ENCODE measurements around the gene OR11A1. TPM values are rescaled to one million over a fixed set of nuclear protein-coding genes. Genes with fewer than 3 reads are reported as not detected.

Gene OR11A1
- total RNA-seq, 2 experiments from 2014 or later: not detected

- DNase-seq (no peak), ATAC-seq (no peak)
- Mint-ChIP-seq H3K27me3 (peaks cover 16% of the 10 kb centered on the region), H3K9me3 (no peaks in the 10 kb centered on the region), H3K4me1 (ENCODE audit: low read depth) (no peaks in the 10 kb centered on the region), H3K4me3 (no peak overlapping the region), H3K27ac (no peak overlapping the region), H3K36me3 (ENCODE audit: low read depth) (no peaks in the 10 kb centered on the region)
- TF ChIP-seq CTCF (IDR thresholded peaks at IDR 0.05): no peak
- CTCF ChIA-PET: no interaction called here
- POLR2A ChIA-PET: interaction anchor here (1.1 kb wide), 1 partner anchor 9 kb away, joined by 4 read pairs; no protein-coding TSS in a partner anchor
- intact Hi-C loops (cut with micrococcal nuclease): no loop called here
Observed at GRCh38 chr6:29486577-29486976, 29.7 kb upstream of the OR11A1 start.

- Mint-ChIP-seq H3K36me3 (ENCODE audit: low read depth) (no peaks in the 10 kb centered on the region), H3K27ac (no peak overlapping the region), H3K27me3 (peaks cover 9% of the 10 kb centered on the region), H3K9me3 (no peaks in the 10 kb centered on the region), H3K4me3 (no peak overlapping the region), H3K4me1 (ENCODE audit: low read depth) (no peaks in the 10 kb centered on the region)
- ChIA-PET POLR2A (no interaction called here), CTCF (no interaction called here)
- DNase-seq (no peak), ATAC-seq (no peak)
- no peak for TF ChIP-seq CTCF (IDR thresholded peaks at IDR 0.05)
- intact Hi-C loops (cut with micrococcal nuclease): no loop called here
Observed at GRCh38 chr6:29483735-29484134, 26.9 kb upstream of the OR11A1 start.

- POLR2A ChIA-PET: no interaction called here
Observed at GRCh38 chr6:29483186-29483585, 26.3 kb upstream of the OR11A1 start.

GRCh38 chr6:29479560-29479959 is 22.7 kb upstream of the OR11A1 start:
- TF ChIP-seq CTCF (IDR thresholded peaks at IDR 0.05): no peak
- DNase-seq (no peak), ATAC-seq (no peak)
- Mint-ChIP-seq H3K9me3 (no peaks in the 10 kb centered on the region), H3K36me3 (ENCODE audit: low read depth) (no peaks in the 10 kb centered on the region), H3K27ac (no peak overlapping the region), H3K4me1 (ENCODE audit: low read depth) (no peaks in the 10 kb centered on the region), H3K4me3 (no peak overlapping the region), H3K27me3 (peaks cover 1% of the 10 kb centered on the region)
- POLR2A ChIA-PET: no interaction called here
- CTCF ChIA-PET: interaction anchor here (1.6 kb wide), 1 partner anchor 174 kb away, joined by 3 read pairs; no protein-coding TSS in a partner anchor
- intact Hi-C loops (cut with micrococcal nuclease): no loop called here

More at GRCh38 chr6:29483186-29483585, 26.3 kb upstream of the OR11A1 start:
- H3K36me3 Mint-ChIP-seq (ENCODE audit: low read depth): no peaks in the 10 kb centered on the region
- no peak for TF ChIP-seq CTCF (IDR thresholded peaks at IDR 0.05)
- ATAC-seq (no peak), DNase-seq (no peak)
- H3K27ac Mint-ChIP-seq: no peak overlapping the region
- no peak overlapping the region for H3K4me3 Mint-ChIP-seq
- no peaks in the 10 kb centered on the region for H3K9me3 Mint-ChIP-seq
- CTCF ChIA-PET: no interaction called here
- no peaks in the 10 kb centered on the region for H3K4me1 Mint-ChIP-seq (ENCODE audit: low read depth)
- intact Hi-C loops (cut with micrococcal nuclease): no loop called here
- peaks cover 7% of the 10 kb centered on the region for H3K27me3 Mint-ChIP-seq

- DNase-seq: no peak
- Mint-ChIP-seq H3K27ac (no peak overlapping the region), H3K4me1 (ENCODE audit: low read depth) (no peaks in the 10 kb centered on the region), H3K36me3 (ENCODE audit: low read depth) (no peaks in the 10 kb centered on the region), H3K27me3 (peaks cover 1% of the 10 kb centered on the region), H3K9me3 (no peaks in the 10 kb centered on the region), H3K4me3 (no peak overlapping the region)
- no peak for TF ChIP-seq CTCF (IDR thresholded peaks at IDR 0.05)
- intact Hi-C loops (cut with micrococcal nuclease): no loop called here
- ChIA-PET CTCF (interaction anchor here (1.6 kb wide), 1 partner anchor 174 kb away, joined by 3 read pairs; no protein-coding TSS in a partner anchor), POLR2A (no interaction called here)
- no peak for ATAC-seq
Observed at GRCh38 chr6:29478740-29479139, 21.9 kb upstream of the OR11A1 start.
